HepG2 (cell line): ENCODE measurements around the gene LRIG3. TPM values are rescaled to one million over a fixed set of nuclear protein-coding genes. Genes with fewer than 3 reads are reported as not detected.
A peak's percentile ranks its signal among the peaks of the same experiment; 100 is the strongest.

ENCODE experiments used
- FOXA1 ChIP-seq, 2 experiments: fragments of 450-650 bp in 1 of 2; sonication (generic) in 1 of 2; formaldehyde crosslinking in 1 of 2; IDR thresholded peaks; 2 replicates each; pipeline versions ENCODE4 v1.4.0 to v1.6.1; 2016 to 2020; ENCODE audit warnings: missing genetic modification reagents in 1 of 2
- HNRNPLL ChIP-seq: fragments of 200-400 bp; formaldehyde crosslinking; IDR thresholded peaks from 2 replicates; pipeline ENCODE4 v1.6.1; 2017; ENCODE audit warnings: mild to moderate bottlenecking, low read depth, low read length; ENCODE audit not compliant: poor library complexity, severe bottlenecking
- IRF2 ChIP-seq: IDR thresholded peaks from 2 replicates; pipeline ENCODE4 v1.6.1; 2018; ENCODE audit warnings: missing genetic modification reagents, missing compliant biosample characterization
- JDP2 ChIP-seq: sonication (generic); formaldehyde crosslinking; IDR thresholded peaks from 2 replicates; pipeline ENCODE4 v1.8.1; 2022; ENCODE audit warnings: missing genetic modification reagents, borderline replicate concordance
- JUN ChIP-seq: sonication (generic); formaldehyde crosslinking; IDR thresholded peaks from 2 replicates; pipeline ENCODE4 v1.4.0; 2020; ENCODE audit warnings: mild to moderate bottlenecking, missing genetic modification reagents
- KDM4B ChIP-seq: sonication (generic); formaldehyde crosslinking; IDR thresholded peaks from 2 replicates; pipeline ENCODE4 v1.4.0; 2020; ENCODE audit warnings: missing genetic modification reagents
- MAZ ChIP-seq, 2 experiments: sonication (generic) in 1 of 2; formaldehyde crosslinking in 1 of 2; IDR thresholded peaks; 2 replicates each; pipeline versions ENCODE4 v1.5.0 to v1.6.1; 2012 to 2020; ENCODE audit warnings: low read depth in 2 of 2, mild to moderate bottlenecking in 2 of 2, borderline replicate concordance in 1 of 2, improper control_type of control experiment in 1 of 2, low read length in 1 of 2, missing genetic modification reagents in 1 of 2, moderate library complexity in 1 of 2
- PHF21A ChIP-seq: sonication (generic); formaldehyde crosslinking; IDR thresholded peaks from 2 replicates; pipeline ENCODE4 v1.5.0; 2020; ENCODE audit warnings: mild to moderate bottlenecking, missing genetic modification reagents
- RNF2 ChIP-seq: fragments of 450-650 bp; conservative IDR thresholded peaks from 2 replicates; pipeline ENCODE4 v1.6.1; 2016; ENCODE audit warnings: low read depth
- SMAD1 ChIP-seq: sonication (generic); formaldehyde crosslinking; IDR thresholded peaks from 2 replicates; pipeline ENCODE4 v1.4.0; 2020; ENCODE audit warnings: missing genetic modification reagents, low read depth, mild to moderate bottlenecking, borderline replicate concordance
- SPEN ChIP-seq: sonication (generic); formaldehyde crosslinking; IDR thresholded peaks from 2 replicates; pipeline ENCODE4 v1.5.1; 2020; ENCODE audit warnings: low read depth, mild to moderate bottlenecking, missing genetic modification reagents
- TEF ChIP-seq: sonication (generic); formaldehyde crosslinking; IDR thresholded peaks from 2 replicates; pipeline ENCODE4 v1.5.0; 2020; ENCODE audit warnings: missing genetic modification reagents
- TIGD3 ChIP-seq: sonication (generic); formaldehyde crosslinking; IDR thresholded peaks from 2 replicates; pipeline ENCODE4 v1.5.1; 2020; ENCODE audit warnings: mild to moderate bottlenecking, missing genetic modification reagents, borderline replicate concordance
- TMF1 ChIP-seq: sonication (generic); formaldehyde crosslinking; IDR thresholded peaks from 2 replicates; pipeline ENCODE4 v1.8.1; 2022; ENCODE audit warnings: low read depth, missing genetic modification reagents
- U2AF1 ChIP-seq: fragments of 200-400 bp; formaldehyde crosslinking; optimal IDR thresholded peaks from 2 replicates; pipeline ENCODE3; 2017; ENCODE audit warnings: mild to moderate bottlenecking, low read depth, low read length
- ZBTB14 ChIP-seq: sonication (generic); formaldehyde crosslinking; IDR thresholded peaks from 2 replicates; pipeline ENCODE4 v1.4.0; 2020; ENCODE audit warnings: missing genetic modification reagents
- ZBTB20 ChIP-seq: sonication (generic); formaldehyde crosslinking; IDR thresholded peaks from 2 replicates; pipeline ENCODE4 v1.8.1; 2023; ENCODE audit warnings: missing genetic modification reagents, low read depth, mild to moderate bottlenecking, borderline replicate concordance
- ZBTB25 ChIP-seq: IDR thresholded peaks from 2 replicates; pipeline ENCODE4 v1.6.1; 2018; ENCODE audit warnings: missing genetic modification reagents
- ZKSCAN8 ChIP-seq: IDR thresholded peaks from 2 replicates; pipeline ENCODE4 v1.6.1; 2016; ENCODE audit warnings: borderline replicate concordance, missing genetic modification reagents, missing compliant biosample characterization
- ZNF512 ChIP-seq: sonication (generic); formaldehyde crosslinking; IDR thresholded peaks from 2 replicates; pipeline ENCODE4 v1.4.0; 2020; ENCODE audit warnings: mild to moderate bottlenecking, missing genetic modification reagents
- ZNF614 ChIP-seq: IDR thresholded peaks from 2 replicates; pipeline ENCODE4 v1.6.1; 2018; ENCODE audit warnings: missing biosample characterization, missing genetic modification reagents, inconsistent platforms, borderline replicate concordance
- ZNF761 ChIP-seq: sonication (generic); formaldehyde crosslinking; conservative IDR thresholded peaks from 2 replicates; pipeline ENCODE4 v1.4.0; 2020; ENCODE audit warnings: mild to moderate bottlenecking, missing genetic modification reagents
- polyA plus RNA-seq, 8 experiments: library from polyadenylated mRNA; depleted of rRNA in 3 of 8; stranded (reverse) in 7 of 8; unstranded in 1 of 8; fragments of >200 nt; fragmentation: Illumina TruSeq in 4 of 8; extraction: Trizol in 4 of 8; gene quantifications; 2 replicates each; pipeline versions ENCODE4 v1.2.1 to v1.2.3, GENCODE V29; 2011 to 2016; ENCODE audit warnings: low read depth in 4 of 8, missing spikeins in 1 of 8, mixed read lengths in 1 of 8; ENCODE audit not compliant: insufficient read depth in 1 of 8
- total RNA-seq, 5 experiments: library from RNA; depleted of rRNA; stranded (reverse); fragments of >200 nt; fragmentation: Illumina TruSeq; extraction: Trizol; gene quantifications; 2 replicates each; pipeline ENCODE4 v1.2.3, GENCODE V29; 2016; ENCODE audit warnings: low read depth in 1 of 5

Gene LRIG3
- total and polyA plus RNA-seq, 2 of the 13 experiments (the other 11 are each of a cell fraction or from before 2014, with no cell fraction given) = 7.7 to 17.4 TPM

GRCh38 chr12:58920102-58920960, at the start of gene LRIG3 (continued):
- TF ChIP-seq ZBTB20 (CRISPR knock-in tag) (peak; percentile 82; the same call in 1 of the 2 replicates), RNF2 (peak; percentile 87; the same call in 1 of the 2 replicates), ZBTB14 (CRISPR knock-in tag) (peak; percentile 96), TIGD3 (CRISPR knock-in tag) (no peak), PHF21A (CRISPR knock-in tag) (peak; percentile 93), ZKSCAN8 (CRISPR knock-in tag) (peak; percentile 28; the same call in 1 of the 2 replicates), TMF1 (CRISPR knock-in tag) (peak; percentile 85; the same call in 1 of the 2 replicates), SMAD1 (CRISPR knock-in tag) (peak; percentile 61; the same call in 1 of the 2 replicates), IRF2 (peak; percentile 72; the same call in 1 of the 2 replicates), MAZ (IDR thresholded peaks at IDR 0.05; ENCODE audit: borderline replicate concordance, low read depth, low read length) (peak; percentile 58), MAZ (CRISPR knock-in tag; IDR thresholded peaks at IDR 0.05; ENCODE audit: low read depth) (peak; percentile 79), ZNF614 (no peak), KDM4B (CRISPR knock-in tag) (0 out of 2 replicates have a peak, but pooled peaks have one; percentile 24), JDP2 (CRISPR knock-in tag) (no peak), SPEN (CRISPR knock-in tag) (peak; percentile 87), U2AF1 (no peak), TEF (CRISPR knock-in tag) (no peak; the same call in 1 of the 2 replicates), ZNF761 (CRISPR knock-in tag) (0 out of 2 replicates have a peak, but pooled peaks have one; percentile 27), HNRNPLL (peak; percentile 82), ZNF512 (CRISPR knock-in tag) (no peak), JUN (no peak), ZBTB25 (CRISPR knock-in tag) (0 out of 2 replicates have a peak, but pooled peaks have one; percentile 16), FOXA1 (IDR thresholded peaks at IDR 0.05) (no peak), FOXA1 (CRISPR knock-in tag; IDR thresholded peaks at IDR 0.05) (no peak)
